ENCODE data around the gene MRPL43. TPM values are rescaled to one million over a fixed set of nuclear protein-coding genes. Genes with fewer than 3 reads are reported as not detected.
"Not testable (repeated sequence)": the region's sequence is repeated elsewhere in the genome, so short reads cannot be mapped to it uniquely, and the experiment has no call there.

MRPL43 gene
- polyA plus RNA-seq, 1 donor from 2014 or later = 120 TPM

- H3K36me3 Mint-ChIP-seq = peaks cover 5% of the 10 kb centered on the region
- peaks cover 13 to 30% (median 17%) of the 10 kb centered on the region in 3 donors for H3K4me1 Mint-ChIP-seq
- no peaks in the 10 kb centered on the region for H3K27me3 Mint-ChIP-seq
- peak overlapping the region; percentile 95 to 96 (median 95) for H3K4me3 Mint-ChIP-seq
- peak overlapping the region in 1 of 3 donors; percentile 71 for H3K27ac Mint-ChIP-seq
- no peaks in the 10 kb centered on the region for H3K9me3 Mint-ChIP-seq
Observed at GRCh38 chr10:100986623-100986951, 710 bp downstream of the MRPL43 start.

- Mint-ChIP-seq H3K9me3 (no peaks in the 10 kb centered on the region), H3K27ac (no peak overlapping the region), H3K4me3 (peak overlapping the region; percentile 2 to 95 (median 19)), H3K36me3 (peaks cover 2% of the 10 kb centered on the region), H3K27me3 (no peaks in the 10 kb centered on the region), H3K4me1 (peaks cover 13 to 26% (median 13%) of the 10 kb centered on the region in 3 donors)
Observed at GRCh38 chr10:100985336-100985735, 2.0 kb downstream of the MRPL43 start.

GRCh38 chr10:100984672-100985177 is 2.6 kb downstream of the MRPL43 start:
- Mint-ChIP-seq H3K4me3 (peak overlapping the region in 1 of 4 donors; percentile 2), H3K36me3 (peaks cover 2% of the 10 kb centered on the region), H3K27ac (peak overlapping the region in 1 of 3 donors; percentile 57), H3K4me1 (peaks cover 12 to 25% (median 13%) of the 10 kb centered on the region in 3 donors), H3K9me3 (no peaks in the 10 kb centered on the region), H3K27me3 (no peaks in the 10 kb centered on the region)

GRCh38 chr10:100983868-100984671 is 3.2 kb downstream of the MRPL43 start:
- Mint-ChIP-seq H3K36me3 (peaks cover 2% of the 10 kb centered on the region), H3K27ac (peak overlapping the region in 1 of 3 donors; percentile 57), H3K4me1 (peaks cover 12 to 20% (median 13%) of the 10 kb centered on the region in 3 donors), H3K27me3 (no peaks in the 10 kb centered on the region), H3K4me3 (peak overlapping the region in 2 of 4 donors; percentile 56 to 70), H3K9me3 (no peaks in the 10 kb centered on the region)

- Mint-ChIP-seq H3K36me3 (peaks cover 2% of the 10 kb centered on the region), H3K27me3 (no peaks in the 10 kb centered on the region), H3K27ac (no peak overlapping the region), H3K4me1 (peaks cover 12 to 20% (median 13%) of the 10 kb centered on the region in 3 donors), H3K4me3 (peak overlapping the region in 1 of 4 donors; percentile 56), H3K9me3 (no peaks in the 10 kb centered on the region)
Observed at GRCh38 chr10:100982916-100983830, 4.1 kb downstream of the MRPL43 start.

GRCh38 chr10:100981178-100981772 is 6.0 kb downstream of the MRPL43 start:
- no peaks in the 10 kb centered on the region for H3K27me3 Mint-ChIP-seq
- peak overlapping the region in 1 of 4 donors; percentile 55 for H3K4me3 Mint-ChIP-seq
- peaks cover 0 to 6% (median 5%) of the 10 kb centered on the region in 3 donors for H3K4me1 Mint-ChIP-seq
- no peak overlapping the region for H3K27ac Mint-ChIP-seq
- H3K36me3 Mint-ChIP-seq = no peaks in the 10 kb centered on the region
- H3K9me3 Mint-ChIP-seq = no peaks in the 10 kb centered on the region

- Mint-ChIP-seq H3K4me1 (peaks cover 0 to 5% (median 2%) of the 10 kb centered on the region in 3 donors), H3K27me3 (no peaks in the 10 kb centered on the region), H3K4me3 (no peak overlapping the region), H3K9me3 (no peaks in the 10 kb centered on the region), H3K36me3 (no peaks in the 10 kb centered on the region), H3K27ac (no peak overlapping the region)
Observed at GRCh38 chr10:100980711-100981110, 6.6 kb downstream of the MRPL43 start.

GRCh38 chr10:100980311-100980710 is 7.0 kb downstream of the MRPL43 start:
- Mint-ChIP-seq H3K27ac (no peak overlapping the region), H3K36me3 (no peaks in the 10 kb centered on the region), H3K9me3 (no peaks in the 10 kb centered on the region), H3K27me3 (no peaks in the 10 kb centered on the region), H3K4me1 (peaks cover 0 to 1% (median 0%) of the 10 kb centered on the region in 3 donors), H3K4me3 (no peak overlapping the region)

- Mint-ChIP-seq H3K27ac (no peak overlapping the region), H3K4me3 (no peak overlapping the region), H3K27me3 (no peaks in the 10 kb centered on the region), H3K4me1 (peaks cover 0 to 1% (median 0%) of the 10 kb centered on the region in 3 donors), H3K36me3 (no peaks in the 10 kb centered on the region), H3K9me3 (no peaks in the 10 kb centered on the region)
Observed at GRCh38 chr10:100979791-100980272, 7.5 kb downstream of the MRPL43 start.

GRCh38 chr10:100978901-100979195 is 8.4 kb downstream of the MRPL43 start:
- no peaks in the 10 kb centered on the region for H3K9me3 Mint-ChIP-seq
- no peaks in the 10 kb centered on the region for H3K36me3 Mint-ChIP-seq
- no peak overlapping the region for H3K4me3 Mint-ChIP-seq
- H3K4me1 Mint-ChIP-seq = peaks cover 0 to 1% (median 0%) of the 10 kb centered on the region in 3 donors
- no peaks in the 10 kb centered on the region for H3K27me3 Mint-ChIP-seq
- H3K27ac Mint-ChIP-seq = no peak overlapping the region

- Mint-ChIP-seq H3K4me3 (no peak overlapping the region), H3K4me1 (peaks cover 0 to 1% (median 0%) of the 10 kb centered on the region in 3 donors), H3K27ac (no peak overlapping the region), H3K27me3 (no peaks in the 10 kb centered on the region), H3K9me3 (no peaks in the 10 kb centered on the region), H3K36me3 (no peaks in the 10 kb centered on the region)
Observed at GRCh38 chr10:100978121-100978900, 9.0 kb downstream of the MRPL43 start.

- Mint-ChIP-seq H3K27ac (no peak overlapping the region), H3K4me3 (no peak overlapping the region), H3K9me3 (no peaks in the 10 kb centered on the region), H3K27me3 (no peaks in the 10 kb centered on the region), H3K36me3 (no peaks in the 10 kb centered on the region), H3K4me1 (peaks cover 0 to 1% (median 0%) of the 10 kb centered on the region in 3 donors)
Observed at GRCh38 chr10:100977436-100977835, 9.9 kb downstream of the MRPL43 start.

- H3K27ac Mint-ChIP-seq = peak overlapping the region in 2 of 3 donors; percentile 21 to 37
- H3K36me3 Mint-ChIP-seq = no peaks in the 10 kb centered on the region
- H3K27me3 Mint-ChIP-seq = no peaks in the 10 kb centered on the region
- no peak overlapping the region for H3K4me3 Mint-ChIP-seq
- H3K9me3 Mint-ChIP-seq = no peaks in the 10 kb centered on the region
- no peaks in the 10 kb centered on the region for H3K4me1 Mint-ChIP-seq
Observed at GRCh38 chr10:100976906-100977305, 10.4 kb downstream of the MRPL43 start.

- H3K27me3 Mint-ChIP-seq, H3K9me3 Mint-ChIP-seq, H3K36me3 Mint-ChIP-seq, H3K27ac Mint-ChIP-seq, H3K4me1 Mint-ChIP-seq, H3K4me3 Mint-ChIP-seq: not testable (repeated sequence)
Observed at GRCh38 chr10:100975397-100975796, 11.9 kb downstream of the MRPL43 start.

All from IgD-negative memory B cell (primary cell).